Psoas muscle (tissue), 8 donors: Measurements from ENCODE around the gene FDX1. TPM values are rescaled to one million over a fixed set of nuclear protein-coding genes. Genes with fewer than 3 reads are reported as not detected.
"Not testable (repeated sequence)": the region's sequence is repeated elsewhere in the genome, so short reads cannot be mapped to it uniquely, and the experiment has no call there.

ENCODE experiments used
- ATAC-seq, 4 donors: fragments of 200-7000 bp; cut with Tn5 transposase; one replicate each; pipeline ENCODE4 v1.9.1; 2020; ENCODE audit warnings: moderate library complexity in 3 of 4, mild to moderate bottlenecking in 2 of 4
- DNase-seq, 2 donors: peaks; one replicate each; pipeline ENCODE4 v3.0.0-alpha.2; 2020
- H3K27ac ChIP-seq: fragments of 200-600 bp; one replicate; pipeline ENCODE4 v1.8.0; 2022
- H3K27me3 ChIP-seq, 3 donors: fragments of 200-600 bp in 1 of 3; one replicate each; pipeline versions ENCODE4 v1.6.1 to v1.8.0; 2013 to 2022; ENCODE audit warnings: low read length in 2 of 3, mild to moderate bottlenecking in 2 of 3, moderate library complexity in 1 of 3; ENCODE audit not compliant: insufficient read depth in 3 of 3
- H3K36me3 ChIP-seq, 2 donors: fragments of 200-600 bp in 1 of 2; one replicate each; pipeline versions ENCODE4 v1.6.1 to v1.8.0; 2013 to 2022; ENCODE audit warnings: low read depth in 1 of 2, mild to moderate bottlenecking in 1 of 2, moderate library complexity in 1 of 2; ENCODE audit not compliant: insufficient read depth in 1 of 2
- H3K4me1 ChIP-seq: fragments of 200-600 bp; one replicate; pipeline ENCODE4 v1.8.0; 2022
- H3K4me3 ChIP-seq: fragments of 200-600 bp; one replicate; pipeline ENCODE4 v1.8.0; 2022; ENCODE audit warnings: mild to moderate bottlenecking
- H3K9me3 ChIP-seq: fragments of 200-600 bp; one replicate; pipeline ENCODE4 v1.8.0; 2022
- WGBS, 3 donors: extraction: QIAGEN DNeasy Blood & Tissue Kit; methylation state at CpG; one replicate each; pipeline versions ENCODE4 v1.1.6 to v1.1.7; 2013; 5-methylcytosine and 5-hydroxymethylcytosine counted together
- intact Hi-C, 2 donors: fragments of 100-400 bp; cut with DNase I; formaldehyde crosslinking; loops; one replicate each; pipeline versions ENCODE4 v1.11.0 to v1.14.2; 2022
- polyA plus RNA-seq, 3 donors: library from polyadenylated mRNA; stranded (reverse); fragments of 200-250 nt; gene quantifications; one replicate each; pipeline ENCODE4 v1.2.3, GENCODE V29; 2013
- total RNA-seq, 4 donors: library from RNA; stranded (reverse); fragmentation: NEBNext Ultra II Directional in 2 of 4; extraction: Animal tissue kit (Norgen Biotek cat#: 25700) in 2 of 4; gene quantifications; one replicate each; pipeline versions ENCODE4 v1.2.1 to v1.2.4, GENCODE V29; 2021 to 2023
- TF ChIP-seq, protein P1 (sequence below): fragments of 200-600 bp; IDR thresholded peaks from one replicate; pipeline ENCODE4 v1.8.0; 2022; ENCODE audit warnings: antibody characterized with exemption
- donor health status: healthy with polysubstance abuse.
- donor health status: DM: no; HTN: no; CAD: no; lungs with moderate emphysema.
- donor health status: Bipolar disorder and iron deficiency.
- donor health status: healthy.
- donor health status: DM: yes; HTN: yes; CAD: no.
- donor health status: DM: no; HTN: no; CAD: no.
- donor health status: DM: no; HTN: no; CAD: no.
- donor health status: DM: yes; HTN: yes; CAD: no.

The FDX1 gene
- total and polyA plus RNA-seq, 7 donors = 13.6 to 23.7 (median 15.2) TPM

DNA sequence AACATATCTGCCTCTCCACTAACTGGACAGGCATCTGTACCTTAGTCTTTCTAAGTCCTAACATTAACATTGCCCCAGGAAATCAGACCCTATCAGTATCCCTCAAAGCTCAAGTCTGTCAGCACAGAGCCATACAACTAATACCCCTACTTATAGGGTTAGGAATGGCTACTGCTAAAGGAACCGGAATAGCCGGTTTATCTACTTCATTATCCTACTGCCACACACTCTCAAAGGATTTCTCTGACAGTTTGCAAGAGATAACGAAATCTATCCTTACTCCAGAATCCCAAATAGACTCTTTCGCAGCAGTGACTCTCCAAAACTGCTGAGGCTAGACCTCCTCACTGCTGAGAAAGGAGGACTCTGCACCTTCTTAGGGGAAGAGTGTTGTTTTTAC, 24.1 kb upstream of the FDX1 start:
- 81 to 92% (median 87%) methylated on average over 4 of the region's 4 CpGs for WGBS, 3 donors
- H3K27me3 ChIP-seq, H3K36me3 ChIP-seq, ATAC-seq, H3K4me1 ChIP-seq, H3K9me3 ChIP-seq, H3K27ac ChIP-seq, intact Hi-C loops, DNase-seq, H3K4me3 ChIP-seq: not testable (repeated sequence)

DNA sequence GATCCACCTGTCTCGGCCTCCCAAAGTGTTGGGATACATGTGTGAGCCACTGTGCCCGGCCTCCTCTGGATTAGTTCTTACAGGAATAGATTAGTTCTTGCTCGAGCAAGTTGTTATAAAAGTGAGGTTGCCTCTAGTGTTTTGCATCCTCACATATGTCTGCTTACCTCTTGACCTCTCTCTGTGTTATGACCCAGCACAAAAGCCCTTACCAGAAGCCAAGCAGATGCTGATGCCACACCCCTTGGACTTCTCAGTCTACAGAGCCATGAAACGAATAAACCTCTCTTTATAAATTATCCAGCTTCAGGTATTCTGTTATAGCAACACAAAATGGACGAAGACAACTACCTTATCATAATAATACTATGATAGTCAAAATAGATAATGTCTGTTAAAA, 22.4 kb upstream of the FDX1 start:
- H3K27ac ChIP-seq = no peak overlapping the region
- no peaks in the 10 kb centered on the region for H3K36me3 ChIP-seq
- intact Hi-C loops = no loop called here
- H3K27me3 ChIP-seq = no peaks in the 10 kb centered on the region
- TF ChIP-seq, protein P1, sequence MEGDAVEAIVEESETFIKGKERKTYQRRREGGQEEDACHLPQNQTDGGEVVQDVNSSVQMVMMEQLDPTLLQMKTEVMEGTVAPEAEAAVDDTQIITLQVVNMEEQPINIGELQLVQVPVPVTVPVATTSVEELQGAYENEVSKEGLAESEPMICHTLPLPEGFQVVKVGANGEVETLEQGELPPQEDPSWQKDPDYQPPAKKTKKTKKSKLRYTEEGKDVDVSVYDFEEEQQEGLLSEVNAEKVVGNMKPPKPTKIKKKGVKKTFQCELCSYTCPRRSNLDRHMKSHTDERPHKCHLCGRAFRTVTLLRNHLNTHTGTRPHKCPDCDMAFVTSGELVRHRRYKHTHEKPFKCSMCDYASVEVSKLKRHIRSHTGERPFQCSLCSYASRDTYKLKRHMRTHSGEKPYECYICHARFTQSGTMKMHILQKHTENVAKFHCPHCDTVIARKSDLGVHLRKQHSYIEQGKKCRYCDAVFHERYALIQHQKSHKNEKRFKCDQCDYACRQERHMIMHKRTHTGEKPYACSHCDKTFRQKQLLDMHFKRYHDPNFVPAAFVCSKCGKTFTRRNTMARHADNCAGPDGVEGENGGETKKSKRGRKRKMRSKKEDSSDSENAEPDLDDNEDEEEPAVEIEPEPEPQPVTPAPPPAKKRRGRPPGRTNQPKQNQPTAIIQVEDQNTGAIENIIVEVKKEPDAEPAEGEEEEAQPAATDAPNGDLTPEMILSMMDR = no peak
- H3K4me3 ChIP-seq = no peak overlapping the region
- 78 to 84% (median 79%) methylated on average over 5 of the region's 5 CpGs for WGBS, 3 donors
- H3K4me1 ChIP-seq = no peaks in the 10 kb centered on the region
- DNase-seq (no peak), ATAC-seq (no peak)
- no peaks in the 10 kb centered on the region for H3K9me3 ChIP-seq

DNA sequence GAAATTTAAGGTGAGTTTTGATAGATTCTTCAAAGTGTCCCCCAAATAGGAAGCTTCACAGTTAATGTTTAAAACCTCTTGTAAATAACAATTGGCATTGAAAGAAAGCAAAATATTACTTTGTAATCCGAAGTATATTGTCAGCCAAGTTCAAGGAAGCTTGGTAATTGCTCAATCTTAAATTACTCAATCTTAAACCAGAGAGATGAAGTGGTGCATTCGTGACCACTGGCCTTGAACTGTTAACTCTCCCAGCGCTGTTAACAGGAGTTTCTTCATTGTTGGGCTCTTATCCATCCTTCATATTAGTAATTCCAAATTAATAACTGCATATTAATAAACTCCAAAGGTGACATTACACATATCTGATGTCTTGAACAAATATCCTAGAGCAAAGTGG, 20.6 kb upstream of the FDX1 start:
- no peaks in the 10 kb centered on the region for H3K9me3 ChIP-seq
- H3K4me3 ChIP-seq = no peak overlapping the region
- DNase-seq = no peak
- intact Hi-C loops = no loop called here
- TF ChIP-seq, protein P1 = no peak
- H3K36me3 ChIP-seq = no peaks in the 10 kb centered on the region
- no peaks in the 10 kb centered on the region for H3K4me1 ChIP-seq
- WGBS, 3 donors = 38 to 53% (median 43%) methylated on average over 3 of the region's 3 CpGs
- ATAC-seq = no peak
- H3K27me3 ChIP-seq = no peaks in the 10 kb centered on the region
- no peak overlapping the region for H3K27ac ChIP-seq

DNA sequence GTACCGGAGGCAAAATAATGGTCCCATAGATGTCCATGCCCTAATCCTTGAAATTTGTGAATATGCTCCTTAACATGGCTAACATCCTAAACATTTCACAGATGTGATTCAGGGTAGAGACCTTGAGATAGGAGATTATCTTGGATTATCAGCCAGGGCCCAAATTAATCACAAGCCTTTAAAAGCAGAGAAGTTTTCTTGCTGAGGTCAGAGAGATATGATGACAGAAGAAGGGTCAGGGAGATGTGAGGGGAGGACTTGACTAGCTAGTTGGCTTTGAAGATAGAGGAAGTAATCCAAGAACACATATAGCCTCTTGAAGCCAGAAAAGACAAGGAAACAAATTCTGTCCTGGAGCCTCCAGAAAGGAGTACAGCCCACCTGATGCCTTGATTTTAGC, 19.1 kb upstream of the FDX1 start:
- no peaks in the 10 kb centered on the region for H3K4me1 ChIP-seq
- H3K27me3 ChIP-seq = no peaks in the 10 kb centered on the region
- 89 to 97% (median 95%) methylated on average over 1 of the region's 1 CpG for WGBS, 3 donors
- H3K27ac ChIP-seq = no peak overlapping the region
- ATAC-seq (no peak), DNase-seq (no peak)
- intact Hi-C loops = no loop called here
- TF ChIP-seq, protein P1 = no peak
- no peaks in the 10 kb centered on the region for H3K36me3 ChIP-seq
- H3K9me3 ChIP-seq = no peaks in the 10 kb centered on the region
- no peak overlapping the region for H3K4me3 ChIP-seq

DNA sequence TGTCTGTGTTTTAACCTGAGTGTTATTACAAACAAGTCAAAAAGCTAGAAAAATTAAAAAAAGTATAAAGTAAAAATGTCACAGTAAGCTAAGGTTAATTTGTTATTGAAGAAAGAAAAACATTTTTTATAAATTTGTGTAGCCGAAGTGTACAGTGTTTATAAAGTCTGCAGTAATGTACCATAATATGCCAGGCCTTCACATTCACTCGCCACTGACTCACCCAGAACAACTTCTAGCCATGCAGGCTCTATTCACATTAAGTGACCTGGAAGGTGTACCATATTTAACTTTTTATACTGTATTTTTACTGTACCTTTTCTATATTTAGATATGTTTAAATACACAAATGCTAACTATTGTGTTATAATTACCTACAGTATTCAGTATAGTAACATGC, 14.7 kb upstream of the FDX1 start:
- Histone ChIP-seq H3K4me1 (no peaks in the 10 kb centered on the region), H3K27me3 (no peaks in the 10 kb centered on the region), H3K4me3 (no peak overlapping the region), H3K36me3 (no peaks in the 10 kb centered on the region), H3K9me3 (no peaks in the 10 kb centered on the region), H3K27ac (no peak overlapping the region)
- DNase-seq (no peak), ATAC-seq (no peak)
- TF ChIP-seq, protein P1 = no peak
- intact Hi-C loops = no loop called here
- 97 to 98% (median 98%) methylated on average over 2 of the region's 2 CpGs for WGBS, 3 donors

DNA sequence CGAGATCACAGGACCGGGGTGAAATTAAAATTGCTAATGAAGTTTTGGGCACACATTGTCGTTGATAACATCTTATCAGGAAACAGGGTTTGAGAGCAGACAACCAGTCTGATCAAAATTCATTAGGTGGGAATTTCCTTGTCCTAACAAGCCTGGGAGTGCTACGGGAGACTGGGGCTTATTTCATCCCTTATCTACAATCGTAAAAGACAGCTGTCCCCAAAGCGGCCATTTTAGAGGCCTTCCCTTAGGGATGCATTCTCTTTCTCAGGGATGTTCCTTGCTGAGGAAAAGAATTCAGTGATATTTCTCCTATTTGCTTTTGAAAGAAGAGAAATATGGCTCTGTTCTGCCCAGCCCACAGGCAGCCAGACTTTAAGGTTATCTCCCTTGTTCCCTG, 8.1 kb upstream of the FDX1 start:
- not testable (repeated sequence) for H3K4me1 ChIP-seq, H3K27me3 ChIP-seq, ATAC-seq, H3K9me3 ChIP-seq, H3K36me3 ChIP-seq, H3K27ac ChIP-seq, H3K4me3 ChIP-seq, DNase-seq
- intact Hi-C loops = loop anchor here in 1 of 2 donors (10.0 kb wide), 1 partner anchor 127 kb away; the partner anchor contains the start of gene RDX
- 79 to 91% (median 91%) methylated on average over 6 of the region's 6 CpGs for WGBS, 3 donors
